Heart right ventricle (tissue), 16 donors: ENCODE measurements around the gene DNAJC11. TPM values are rescaled to one million over a fixed set of nuclear protein-coding genes. Genes with fewer than 3 reads are reported as not detected.

Source experiments
- ATAC-seq, 8 donors: fragments of 200-7000 bp; cut with Tn5 transposase; one replicate each; pipeline ENCODE4 v1.9.1; 2020; ENCODE audit warnings: mild to moderate bottlenecking in 8 of 8, moderate library complexity in 8 of 8, moderate number of reproducible peaks in 1 of 8
- DNase-seq, 2 donors: peaks; one replicate each; pipeline ENCODE4 v3.0.0-alpha.2; 2020
- H3K27ac ChIP-seq, 10 donors: fragments of 200-600 bp; sonication (generic) in 2 of 10; one replicate each; pipeline versions ENCODE4 v1.5.0 to v1.8.0; 2020 to 2022; ENCODE audit warnings: mild to moderate bottlenecking in 3 of 10
- H3K27me3 ChIP-seq, 7 donors: fragments of 200-600 bp; one replicate each; pipeline ENCODE4 v1.8.0; 2021 to 2022; ENCODE audit warnings: mild to moderate bottlenecking in 2 of 7
- H3K36me3 ChIP-seq, 9 donors: fragments of 200-600 bp; sonication (generic) in 1 of 9; one replicate each; pipeline versions ENCODE4 v1.5.0 to v1.8.0; 2020 to 2022; ENCODE audit warnings: mild to moderate bottlenecking in 2 of 9
- H3K4me1 ChIP-seq, 9 donors: fragments of 200-600 bp; sonication (generic) in 1 of 9; one replicate each; pipeline versions ENCODE4 v1.5.0 to v1.8.0; 2020 to 2022; ENCODE audit warnings: mild to moderate bottlenecking in 4 of 9
- H3K4me3 ChIP-seq, 10 donors: fragments of 200-600 bp; sonication (generic) in 2 of 10; one replicate each; pipeline versions ENCODE4 v1.5.0 to v1.8.0; 2020 to 2022; ENCODE audit warnings: mild to moderate bottlenecking in 7 of 10, moderate library complexity in 2 of 10
- H3K9me3 ChIP-seq, 11 donors: fragments of 200-600 bp in 10 of 11; sonication (generic) in 2 of 11; one replicate each; pipeline versions ENCODE4 v1.5.0 to v1.8.0; 2013 to 2022; ENCODE audit warnings: mild to moderate bottlenecking in 2 of 11, control low read depth in 1 of 11, moderate library complexity in 1 of 11
- WGBS, 2 donors: extraction: QIAGEN DNeasy Blood & Tissue Kit; methylation state at CpG; one replicate each; pipeline ENCODE4 v1.1.7; 2013; ENCODE audit warnings: inconsistent platforms in 1 of 2; 5-methylcytosine and 5-hydroxymethylcytosine counted together
- intact Hi-C, 10 donors: fragments of 100-400 bp; cut with DNase I; formaldehyde crosslinking; loops; one replicate each; pipeline versions ENCODE4 v1.11.1 to v1.14.2; 2022
- polyA plus RNA-seq, 2 donors: library from polyadenylated mRNA; stranded (reverse); fragments of 200-250 nt; gene quantifications; one replicate each; pipeline ENCODE4 v1.2.3, GENCODE V29; 2013
- total RNA-seq, 10 donors: library from RNA; stranded (reverse); fragmentation: NEBNext Ultra II Directional in 3 of 10; extraction: Animal tissue kit (Norgen Biotek cat#: 25700) in 3 of 10; gene quantifications; one replicate each; pipeline versions ENCODE4 v1.2.1 to v1.2.4, GENCODE V29; 2021 to 2023
- TF ChIP-seq, protein P1 (sequence below), 9 donors: fragments of 200-600 bp; sonication (generic) in 2 of 9; IDR thresholded peaks; one replicate each; pipeline versions ENCODE4 v1.5.0 to v1.8.0; 2021 to 2022; ENCODE audit warnings: antibody characterized with exemption in 9 of 9, mild to moderate bottlenecking in 5 of 9, moderate library complexity in 1 of 9
- donor health status: Arrhythmogenic right ventricular cardiomyopathy.
- donor health status: ischemic (EF 13 %, LVEDD 7.1; RV severe dilation, severe dysfunction).
- donor health status: healthy with polysubstance abuse.
- donor health status: DM: no; HTN: yes; CAD: no.
- donor health status: DM: no; HTN: no; CAD: no.
- donor health status: ischemic (EF 25% LVEDD 6.9; RV normal size, moderate dysfunction).
- donor health status: ischemic (EF 25% LVEDD 5.7; RV mildly dilated, moderate dysfunction).
- donor health status: healthy.
- donor health status: DM: yes; HTN: yes; CAD: no.
- donor health status: Ischemic cardiomyopathy.
- donor health status: ischemic (EF 35%, LVEDD 5.7; RV mildly dilated, moderate dysfunction).
- donor health status: nonischemic (EF 11% LVEDD 7.7; RV severe dilation, severe dysfunction).
- donor health status: DM: yes; HTN: yes; CAD: no.
- donor health status: PGD.
- donor health status: ischemic (EF 29% LVEDD 5.4; RV normal size, mild dysfunction).
- donor health status: nonischemic (EF 23%, LVEDD 6.1; RV moderate dilation, normal function).

Gene DNAJC11
- total and polyA plus RNA-seq, 12 donors, result 31.2 to 80.6 (median 71.9) TPM

DNA sequence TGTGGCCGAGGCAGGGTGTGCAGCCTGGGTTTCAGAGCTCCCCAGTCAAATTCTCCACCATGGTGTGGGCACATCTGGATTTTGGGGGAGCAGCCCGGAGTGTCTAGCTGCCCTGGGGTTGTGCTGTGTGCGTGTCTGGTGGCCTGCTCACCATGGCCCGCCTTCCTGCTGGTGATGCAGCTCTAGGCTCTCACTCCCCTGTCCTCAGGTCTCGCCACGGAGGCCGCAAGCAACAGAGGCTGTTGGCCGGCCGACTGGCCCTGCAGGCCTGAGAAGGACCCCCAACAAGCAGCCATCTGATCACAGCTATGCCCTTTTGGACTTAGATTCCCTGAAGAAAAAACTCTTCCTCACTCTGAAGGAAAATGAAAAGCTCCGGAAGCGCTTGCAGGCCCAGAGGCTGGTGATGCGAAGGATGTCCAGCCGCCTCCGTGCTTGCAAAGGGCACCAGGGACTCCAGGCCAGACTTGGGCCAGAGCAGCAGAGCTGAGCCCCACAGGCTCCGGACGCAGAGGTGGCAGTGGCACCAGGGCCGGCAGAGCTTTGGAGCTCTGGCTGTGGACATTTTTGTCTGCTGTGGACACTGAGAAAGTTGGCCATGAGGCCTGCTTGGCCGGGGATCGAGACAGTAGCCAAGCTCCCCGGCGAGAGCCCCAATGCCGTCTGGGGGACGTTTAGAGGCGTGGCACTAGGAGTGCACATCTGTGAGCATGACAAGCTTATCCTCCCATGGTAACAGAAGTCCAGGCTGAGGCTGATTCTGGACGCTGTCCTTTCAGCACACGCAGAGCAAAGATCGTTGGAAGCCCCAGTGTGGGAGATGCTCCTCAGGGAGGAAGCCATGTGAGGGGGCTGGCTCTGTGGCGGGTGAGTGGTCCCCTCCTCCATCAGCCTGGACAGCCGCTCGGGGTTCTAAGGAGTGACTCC is 68.8 kb downstream of the DNAJC11 start:
- DNase-seq, result no peak
- Histone ChIP-seq H3K4me1 (peaks cover 0 to 5% (median 0%) of the 10 kb centered on the region in 9 donors), H3K9me3 (no peaks in the 10 kb centered on the region), H3K4me3 (no peak overlapping the region), H3K27me3 (no peaks in the 10 kb centered on the region), H3K36me3 (peaks cover 7 to 100% (median 64%) of the 10 kb centered on the region in 9 donors), H3K27ac (no peak overlapping the region)
- WGBS, 2 donors, result 82 to 84% methylated on average over 30 of the region's 30 CpGs
- TF ChIP-seq, protein P1, sequence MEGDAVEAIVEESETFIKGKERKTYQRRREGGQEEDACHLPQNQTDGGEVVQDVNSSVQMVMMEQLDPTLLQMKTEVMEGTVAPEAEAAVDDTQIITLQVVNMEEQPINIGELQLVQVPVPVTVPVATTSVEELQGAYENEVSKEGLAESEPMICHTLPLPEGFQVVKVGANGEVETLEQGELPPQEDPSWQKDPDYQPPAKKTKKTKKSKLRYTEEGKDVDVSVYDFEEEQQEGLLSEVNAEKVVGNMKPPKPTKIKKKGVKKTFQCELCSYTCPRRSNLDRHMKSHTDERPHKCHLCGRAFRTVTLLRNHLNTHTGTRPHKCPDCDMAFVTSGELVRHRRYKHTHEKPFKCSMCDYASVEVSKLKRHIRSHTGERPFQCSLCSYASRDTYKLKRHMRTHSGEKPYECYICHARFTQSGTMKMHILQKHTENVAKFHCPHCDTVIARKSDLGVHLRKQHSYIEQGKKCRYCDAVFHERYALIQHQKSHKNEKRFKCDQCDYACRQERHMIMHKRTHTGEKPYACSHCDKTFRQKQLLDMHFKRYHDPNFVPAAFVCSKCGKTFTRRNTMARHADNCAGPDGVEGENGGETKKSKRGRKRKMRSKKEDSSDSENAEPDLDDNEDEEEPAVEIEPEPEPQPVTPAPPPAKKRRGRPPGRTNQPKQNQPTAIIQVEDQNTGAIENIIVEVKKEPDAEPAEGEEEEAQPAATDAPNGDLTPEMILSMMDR (IDR thresholded peaks at IDR 0.05), result no peak
- intact Hi-C loops, result loop anchor here in 2 of 10 donors (10.0 kb wide), 2 partner anchors 78 to 148 kb away; partner anchors contain the start of genes NOL9 (in 1 of the 2) and TAS1R1 (in 1 of the 2)
- ATAC-seq, result peak in 1 of 8 donors; percentile 25

DNA sequence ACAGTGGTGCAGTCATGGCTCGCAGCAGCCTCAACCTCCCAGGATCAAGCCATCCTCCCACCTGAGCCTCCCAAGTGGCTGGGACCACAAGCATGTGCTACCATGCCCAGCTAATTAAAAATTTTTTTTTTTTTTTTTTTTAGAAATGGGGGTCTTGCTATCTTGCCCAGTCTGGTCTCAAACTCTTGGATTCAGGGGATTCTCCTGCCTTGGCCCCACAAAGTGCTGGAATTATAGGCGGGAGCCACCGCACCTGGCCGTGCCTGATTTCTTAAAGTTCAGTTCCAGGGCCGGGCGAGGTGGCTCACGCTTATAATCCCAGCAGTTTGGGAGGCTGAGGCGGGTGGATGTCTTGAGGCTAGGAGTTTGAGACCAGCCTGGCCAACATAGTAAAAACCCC is 70.6 kb downstream of the DNAJC11 start:
- Histone ChIP-seq H3K4me1 (peaks cover 4 to 17% (median 12%) of the 10 kb centered on the region in 9 donors), H3K27ac (no peak overlapping the region), H3K27me3 (no peaks in the 10 kb centered on the region), H3K36me3 (peaks cover 7 to 96% (median 49%) of the 10 kb centered on the region in 9 donors), H3K4me3 (no peak overlapping the region), H3K9me3 (no peaks in the 10 kb centered on the region)
- no peak for ATAC-seq
- TF ChIP-seq, protein P1 (IDR thresholded peaks at IDR 0.05), result no peak
- no peak for DNase-seq
- intact Hi-C loops, result loop anchor here in 2 of 10 donors (10.0 kb wide), 2 partner anchors 76 to 146 kb away; partner anchors contain the start of genes NOL9 (in 1 of the 2) and TAS1R1 (in 1 of the 2)
- WGBS, 2 donors, result 98 to 100% methylated on average over 8 of the region's 8 CpGs

DNA sequence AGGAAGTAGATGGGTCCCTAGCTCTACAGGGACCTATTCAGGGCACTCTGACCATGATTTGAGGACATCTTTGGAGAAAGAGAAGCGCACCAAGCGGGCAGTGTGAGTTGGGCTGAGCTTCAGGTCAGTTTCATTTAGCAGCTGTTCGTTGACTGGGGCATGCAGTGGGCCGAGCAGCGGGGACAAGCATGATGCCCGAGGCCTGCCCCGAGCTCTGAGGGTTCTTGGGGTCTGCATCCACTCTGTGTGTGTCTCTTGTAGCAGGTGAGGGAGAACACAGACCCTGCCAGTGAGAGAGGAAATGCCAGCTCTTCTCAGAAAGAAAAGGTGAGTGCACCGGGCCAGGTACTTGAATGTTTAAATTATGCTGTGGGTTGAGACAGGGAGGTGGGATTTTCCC is 71.6 kb downstream of the DNAJC11 start:
- Histone ChIP-seq H3K4me3 (no peak overlapping the region), H3K27ac (no peak overlapping the region), H3K27me3 (no peaks in the 10 kb centered on the region), H3K4me1 (peaks cover 7 to 20% (median 16%) of the 10 kb centered on the region in 9 donors), H3K36me3 (peaks cover 4 to 86% (median 40%) of the 10 kb centered on the region in 9 donors), H3K9me3 (no peaks in the 10 kb centered on the region)
- intact Hi-C loops, result loop anchor here in 2 of 10 donors (10.0 kb wide), 2 partner anchors 75 to 145 kb away; partner anchors contain the start of genes NOL9 (in 1 of the 2) and TAS1R1 (in 1 of the 2)
- ATAC-seq, result no peak
- 94 to 95% methylated on average over 8 of the region's 8 CpGs for WGBS, 2 donors
- DNase-seq, result no peak
- TF ChIP-seq, protein P1 (IDR thresholded peaks at IDR 0.05), result no peak

DNA sequence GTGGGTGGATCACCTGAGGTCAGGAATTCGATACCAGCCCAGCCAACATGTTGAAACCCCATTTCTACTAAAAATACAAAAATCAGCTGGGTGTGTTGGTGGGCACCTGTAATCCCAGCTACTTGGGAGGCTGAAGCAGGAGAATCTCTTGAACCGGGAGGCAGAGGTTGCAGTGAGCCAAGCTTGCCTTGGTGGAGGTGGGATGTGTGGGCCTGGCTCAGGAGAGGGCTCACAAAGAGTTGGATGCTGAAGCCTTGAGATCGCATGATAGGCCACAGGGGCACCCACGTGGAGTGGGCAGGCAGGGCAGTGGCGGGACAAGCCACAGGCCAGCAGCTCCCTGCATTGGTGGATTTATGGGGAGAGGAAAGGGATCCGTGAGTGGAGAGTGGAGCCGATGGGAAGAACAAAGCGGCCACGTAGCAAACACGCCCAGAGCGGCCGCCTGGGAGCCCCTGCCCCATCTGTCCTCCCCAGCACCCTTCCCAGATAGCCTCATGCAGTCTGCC is 72.6 kb downstream of the DNAJC11 start:
- no peak overlapping the region for H3K27ac ChIP-seq
- no peak overlapping the region for H3K4me3 ChIP-seq
- no peaks in the 10 kb centered on the region for H3K9me3 ChIP-seq
- DNase-seq, result no peak
- no peak for ATAC-seq
- intact Hi-C loops, result loop anchor here in 3 of 10 donors (5.0 kb wide), 3 partner anchors 57 to 77 kb away; partner anchors contain the start of genes NOL9 (in 1 of the 3) and TAS1R1 (in 1 of the 3)
- H3K36me3 ChIP-seq, result peaks cover 4 to 76% (median 32%) of the 10 kb centered on the region in 9 donors
- H3K4me1 ChIP-seq, result peaks cover 8 to 26% (median 22%) of the 10 kb centered on the region in 9 donors
- no peaks in the 10 kb centered on the region for H3K27me3 ChIP-seq
- TF ChIP-seq, protein P1 (IDR thresholded peaks at IDR 0.05), result no peak
- 91 to 96% methylated on average over 12 of the region's 12 CpGs for WGBS, 2 donors
